ENCODE results near the gene LPIN2.

The LPIN2 gene

GRCh38 chr18:2982452-2983269 lies 30.3 kb downstream of the LPIN2 start:
- no peak for DNase-seq (ENCODE audit: low read depth in 2 of 3, low spot score in 1 of 3)

GRCh38 chr18:2982022-2982421 lies 30.9 kb downstream of the LPIN2 start:
- no peak for DNase-seq (ENCODE audit: low read depth in 2 of 3, low spot score in 1 of 3)

GRCh38 chr18:2981212-2981728 lies 31.7 kb downstream of the LPIN2 start:
- no peak for DNase-seq (ENCODE audit: low read depth in 2 of 3, low spot score in 1 of 3)

GRCh38 chr18:2979871-2980790 lies 32.8 kb downstream of the LPIN2 start:
- no peak for DNase-seq (ENCODE audit: low read depth in 2 of 3, low spot score in 1 of 3)

GRCh38 chr18:2979129-2979528 lies 33.8 kb downstream of the LPIN2 start:
- no peak for DNase-seq (ENCODE audit: low read depth in 2 of 3, low spot score in 1 of 3)

GRCh38 chr18:2978661-2979106 lies 34.3 kb downstream of the LPIN2 start:
- no peak for DNase-seq (ENCODE audit: low read depth in 2 of 3, low spot score in 1 of 3)

GRCh38 chr18:2978208-2978607 lies 34.7 kb downstream of the LPIN2 start:
- no peak for DNase-seq (ENCODE audit: low read depth in 2 of 3, low spot score in 1 of 3)

GRCh38 chr18:2976218-2977132 lies 36.5 kb downstream of the LPIN2 start:
- no peak for DNase-seq (ENCODE audit: low read depth in 2 of 3, low spot score in 1 of 3)

- DNase-seq (ENCODE audit: low read depth in 2 of 3, low spot score in 1 of 3) = no peak
Observed at GRCh38 chr18:2974731-2975130, 38.2 kb downstream of the LPIN2 start.

- peak in 1 of 3 donors; percentile 47 for DNase-seq (ENCODE audit: low read depth in 2 of 3, low spot score in 1 of 3)
Observed at GRCh38 chr18:2971741-2972552, 41.0 kb downstream of the LPIN2 start.

GRCh38 chr18:2970772-2971659 lies 41.9 kb downstream of the LPIN2 start:
- DNase-seq (ENCODE audit: low read depth in 2 of 3, low spot score in 1 of 3) = no peak

- no peak for DNase-seq (ENCODE audit: low read depth in 2 of 3, low spot score in 1 of 3)
Observed at GRCh38 chr18:2970344-2970743, 42.6 kb downstream of the LPIN2 start.

GRCh38 chr18:2969695-2970094 lies 43.2 kb downstream of the LPIN2 start:
- DNase-seq (ENCODE audit: low read depth in 2 of 3, low spot score in 1 of 3) = no peak

GRCh38 chr18:2968606-2969005 lies 44.3 kb downstream of the LPIN2 start:
- DNase-seq (ENCODE audit: low read depth in 2 of 3, low spot score in 1 of 3) = no peak

GRCh38 chr18:2967820-2968219 lies 45.1 kb downstream of the LPIN2 start:
- DNase-seq (ENCODE audit: low read depth in 2 of 3, low spot score in 1 of 3) = no peak

- no peak for DNase-seq (ENCODE audit: low read depth in 2 of 3, low spot score in 1 of 3)
Observed at GRCh38 chr18:2967357-2967756, 45.6 kb downstream of the LPIN2 start.

GRCh38 chr18:2966560-2966959 lies 46.4 kb downstream of the LPIN2 start:
- DNase-seq (ENCODE audit: low read depth in 2 of 3, low spot score in 1 of 3) = no peak

GRCh38 chr18:2965797-2966196 lies 47.1 kb downstream of the LPIN2 start:
- no peak for DNase-seq (ENCODE audit: low read depth in 2 of 3, low spot score in 1 of 3)
